Measurements from ENCODE around the gene ZNF778. TPM values are rescaled to one million over a fixed set of nuclear protein-coding genes. Genes with fewer than 3 reads are reported as not detected.
A peak's percentile ranks its signal among the peaks of the same experiment; 100 is the strongest.
"Not testable (repeated sequence)": the region's sequence is repeated elsewhere in the genome, so short reads cannot be mapped to it uniquely, and the experiment has no call there.

ZNF778 gene
- total RNA-seq, 3 donors from 2014 or later: 10.2 to 14.0 (median 10.8) TPM

DNA sequence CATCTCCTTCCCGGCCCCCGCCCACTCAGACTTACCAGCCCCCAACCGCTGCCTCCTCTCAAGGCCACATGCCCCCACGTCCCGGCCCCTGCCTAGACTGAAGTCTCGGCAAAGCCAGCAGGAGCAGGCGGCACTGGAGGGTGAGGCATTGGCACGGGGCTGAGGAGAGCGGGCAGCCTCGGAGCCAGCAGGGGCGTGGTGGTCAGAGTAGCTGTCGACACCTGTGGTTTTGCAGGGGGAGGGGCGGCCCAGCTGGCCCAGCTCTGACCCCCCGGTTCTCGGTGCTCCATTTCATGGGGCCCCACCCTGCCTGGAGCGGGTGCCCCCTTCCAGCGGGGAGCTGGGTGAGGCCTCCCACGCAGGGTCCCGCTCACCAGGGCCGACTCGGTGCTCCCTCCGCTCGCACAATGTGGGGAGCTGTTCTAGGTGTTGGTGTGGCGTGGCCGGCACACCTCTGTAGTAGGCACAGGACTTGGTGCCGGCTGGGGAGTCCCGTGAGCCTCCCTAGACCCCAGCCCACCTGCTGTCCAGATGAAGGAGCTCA is 41.3 kb upstream of the ZNF778 start:
- Mint-ChIP-seq H3K9me3 (no peaks in the 10 kb centered on the region), H3K27me3 (ENCODE audit: low read depth) (peaks cover 2% of the 10 kb centered on the region), H3K4me1 (ENCODE audit: low read depth) (peaks cover 2% of the 10 kb centered on the region), H3K36me3 (ENCODE audit: insufficient read depth) (no peaks in the 10 kb centered on the region), H3K4me3 (no peak overlapping the region)
- no peak for DNase-seq
- ATAC-seq: no peak

DNA sequence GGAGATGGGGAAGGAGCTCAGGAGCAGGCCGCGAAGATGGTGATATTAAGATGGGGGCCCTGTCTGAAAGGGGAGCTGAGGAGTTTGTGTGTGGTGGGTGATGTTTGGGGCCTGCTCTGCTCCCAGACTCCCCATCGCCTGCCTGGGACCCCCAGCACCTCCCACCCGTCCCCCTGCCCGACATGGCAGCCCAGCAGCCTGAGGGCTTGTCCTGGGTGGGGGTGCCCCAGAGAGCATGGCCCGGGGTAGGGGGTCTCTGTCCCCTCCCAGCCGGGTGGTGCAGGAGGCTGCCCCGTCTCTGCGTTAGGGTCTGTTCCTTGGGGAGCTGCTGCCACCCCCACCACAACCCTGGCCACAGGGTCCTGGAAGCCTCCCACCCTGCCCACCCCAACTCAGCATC is 40.8 kb upstream of the ZNF778 start:
- no peak overlapping the region for H3K4me3 Mint-ChIP-seq
- no peaks in the 10 kb centered on the region for H3K9me3 Mint-ChIP-seq
- peaks cover 4% of the 10 kb centered on the region for H3K4me1 Mint-ChIP-seq (ENCODE audit: low read depth)
- peaks cover 4% of the 10 kb centered on the region for H3K27me3 Mint-ChIP-seq (ENCODE audit: low read depth)
- DNase-seq: no peak
- H3K36me3 Mint-ChIP-seq (ENCODE audit: insufficient read depth): no peaks in the 10 kb centered on the region
- no peak for ATAC-seq

DNA sequence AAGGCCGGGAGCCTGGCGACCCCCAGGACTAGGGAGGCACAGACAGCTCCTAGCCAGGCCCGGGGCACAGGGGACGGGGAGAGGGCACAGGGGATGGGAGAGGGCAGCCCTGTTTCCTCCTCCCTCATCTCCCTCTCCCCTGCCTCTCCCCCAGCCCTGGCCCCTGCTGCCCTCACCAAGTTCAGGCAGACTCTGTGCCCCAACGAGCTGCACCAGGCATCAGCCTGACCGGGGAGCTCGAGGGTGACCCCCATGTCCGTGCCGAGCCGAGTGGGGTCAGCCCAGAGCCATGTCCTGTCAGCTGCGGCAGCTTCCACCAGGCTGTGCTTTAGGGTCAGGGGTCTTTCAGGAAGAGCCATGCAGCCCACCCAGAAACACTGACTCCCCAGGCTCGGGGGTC is 40.0 kb upstream of the ZNF778 start:
- Mint-ChIP-seq H3K4me1 (ENCODE audit: low read depth) (peaks cover 5% of the 10 kb centered on the region), H3K4me3 (no peak overlapping the region)
- ATAC-seq: no peak

DNA sequence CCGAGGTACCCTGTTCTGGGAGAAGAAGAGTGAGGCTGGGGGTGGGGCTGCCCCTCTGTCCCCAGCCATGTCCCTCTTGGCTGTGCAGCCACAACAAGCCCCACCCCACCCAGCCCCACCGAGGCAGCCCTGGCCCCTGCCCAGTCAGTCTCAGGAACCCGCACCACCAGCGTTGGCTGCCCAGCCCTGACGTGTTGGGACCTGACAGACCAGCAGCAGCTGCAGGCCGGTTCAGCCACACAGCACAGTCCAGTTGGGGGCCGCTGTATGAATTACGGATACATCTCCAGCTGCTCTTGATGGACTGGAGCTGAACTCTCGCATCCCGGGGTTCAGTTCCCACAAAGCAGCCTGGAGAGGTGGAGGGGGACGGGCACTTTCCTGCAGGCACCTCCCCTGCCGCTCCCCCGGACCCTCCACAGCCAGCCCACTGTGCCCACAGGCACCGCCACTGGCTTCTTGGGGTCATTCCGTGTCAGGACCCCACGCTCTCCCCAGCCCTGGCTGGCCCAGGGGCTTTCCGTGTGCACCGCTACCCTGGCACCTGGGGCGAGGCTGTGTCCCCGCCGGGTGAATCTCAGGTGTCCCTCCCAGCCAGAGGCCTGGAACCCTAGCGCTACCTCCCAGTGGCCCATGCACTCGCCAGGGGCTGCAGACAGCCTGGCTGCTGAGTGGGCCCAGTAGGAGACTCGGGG is 38.9 kb upstream of the ZNF778 start:
- peaks cover 8% of the 10 kb centered on the region for H3K4me1 Mint-ChIP-seq (ENCODE audit: low read depth)
- no peaks in the 10 kb centered on the region for H3K9me3 Mint-ChIP-seq
- no peaks in the 10 kb centered on the region for H3K36me3 Mint-ChIP-seq (ENCODE audit: insufficient read depth)
- H3K4me3 Mint-ChIP-seq: no peak overlapping the region
- DNase-seq (no peak), ATAC-seq (no peak)
- peaks cover 4% of the 10 kb centered on the region for H3K27me3 Mint-ChIP-seq (ENCODE audit: low read depth)

More for the DNA sequence above, 40.0 kb upstream of the ZNF778 start:
- Mint-ChIP-seq H3K9me3 (no peaks in the 10 kb centered on the region), H3K36me3 (ENCODE audit: insufficient read depth) (no peaks in the 10 kb centered on the region), H3K27me3 (ENCODE audit: low read depth) (peaks cover 4% of the 10 kb centered on the region)
- DNase-seq: no peak

GRCh38 chr16:89179148-89179484 is 38.4 kb upstream of the ZNF778 start:
- Mint-ChIP-seq H3K4me1 (ENCODE audit: low read depth) (peaks cover 8% of the 10 kb centered on the region), H3K9me3 (no peaks in the 10 kb centered on the region), H3K36me3 (ENCODE audit: insufficient read depth) (no peaks in the 10 kb centered on the region), H3K4me3 (no peak overlapping the region), H3K27me3 (ENCODE audit: low read depth) (peaks cover 4% of the 10 kb centered on the region)
- DNase-seq (no peak), ATAC-seq (no peak)

GRCh38 chr16:89179656-89180315 is 37.7 kb upstream of the ZNF778 start:
- no peaks in the 10 kb centered on the region for H3K36me3 Mint-ChIP-seq (ENCODE audit: insufficient read depth)
- peaks cover 4% of the 10 kb centered on the region for H3K27me3 Mint-ChIP-seq (ENCODE audit: low read depth)
- DNase-seq (no peak), ATAC-seq (no peak)
- H3K4me1 Mint-ChIP-seq (ENCODE audit: low read depth): peaks cover 8% of the 10 kb centered on the region
- H3K9me3 Mint-ChIP-seq: no peaks in the 10 kb centered on the region
- H3K4me3 Mint-ChIP-seq: no peak overlapping the region

GRCh38 chr16:89183463-89183862 is 34.0 kb upstream of the ZNF778 start:
- no peak for ATAC-seq
- no peak overlapping the region for H3K4me3 Mint-ChIP-seq
- no peak for DNase-seq
- no peaks in the 10 kb centered on the region for H3K9me3 Mint-ChIP-seq
- H3K36me3 Mint-ChIP-seq (ENCODE audit: insufficient read depth): no peaks in the 10 kb centered on the region
- H3K4me1 Mint-ChIP-seq (ENCODE audit: low read depth): peaks cover 8% of the 10 kb centered on the region
- H3K27me3 Mint-ChIP-seq (ENCODE audit: low read depth): peaks cover 4% of the 10 kb centered on the region

GRCh38 chr16:89183975-89184676 is 33.4 kb upstream of the ZNF778 start:
- H3K4me1 Mint-ChIP-seq (ENCODE audit: low read depth): peaks cover 8% of the 10 kb centered on the region
- ATAC-seq (no peak), DNase-seq (no peak)
- H3K27me3 Mint-ChIP-seq (ENCODE audit: low read depth): peaks cover 4% of the 10 kb centered on the region
- no peak overlapping the region for H3K4me3 Mint-ChIP-seq
- no peaks in the 10 kb centered on the region for H3K9me3 Mint-ChIP-seq
- no peaks in the 10 kb centered on the region for H3K36me3 Mint-ChIP-seq (ENCODE audit: insufficient read depth)

GRCh38 chr16:89184677-89184932 is 32.9 kb upstream of the ZNF778 start:
- peaks cover 4% of the 10 kb centered on the region for H3K27me3 Mint-ChIP-seq (ENCODE audit: low read depth)
- H3K4me3 Mint-ChIP-seq: no peak overlapping the region
- H3K4me1 Mint-ChIP-seq (ENCODE audit: low read depth): peaks cover 8% of the 10 kb centered on the region
- no peaks in the 10 kb centered on the region for H3K36me3 Mint-ChIP-seq (ENCODE audit: insufficient read depth)
- no peak for DNase-seq
- no peaks in the 10 kb centered on the region for H3K9me3 Mint-ChIP-seq
- no peak for ATAC-seq

DNA sequence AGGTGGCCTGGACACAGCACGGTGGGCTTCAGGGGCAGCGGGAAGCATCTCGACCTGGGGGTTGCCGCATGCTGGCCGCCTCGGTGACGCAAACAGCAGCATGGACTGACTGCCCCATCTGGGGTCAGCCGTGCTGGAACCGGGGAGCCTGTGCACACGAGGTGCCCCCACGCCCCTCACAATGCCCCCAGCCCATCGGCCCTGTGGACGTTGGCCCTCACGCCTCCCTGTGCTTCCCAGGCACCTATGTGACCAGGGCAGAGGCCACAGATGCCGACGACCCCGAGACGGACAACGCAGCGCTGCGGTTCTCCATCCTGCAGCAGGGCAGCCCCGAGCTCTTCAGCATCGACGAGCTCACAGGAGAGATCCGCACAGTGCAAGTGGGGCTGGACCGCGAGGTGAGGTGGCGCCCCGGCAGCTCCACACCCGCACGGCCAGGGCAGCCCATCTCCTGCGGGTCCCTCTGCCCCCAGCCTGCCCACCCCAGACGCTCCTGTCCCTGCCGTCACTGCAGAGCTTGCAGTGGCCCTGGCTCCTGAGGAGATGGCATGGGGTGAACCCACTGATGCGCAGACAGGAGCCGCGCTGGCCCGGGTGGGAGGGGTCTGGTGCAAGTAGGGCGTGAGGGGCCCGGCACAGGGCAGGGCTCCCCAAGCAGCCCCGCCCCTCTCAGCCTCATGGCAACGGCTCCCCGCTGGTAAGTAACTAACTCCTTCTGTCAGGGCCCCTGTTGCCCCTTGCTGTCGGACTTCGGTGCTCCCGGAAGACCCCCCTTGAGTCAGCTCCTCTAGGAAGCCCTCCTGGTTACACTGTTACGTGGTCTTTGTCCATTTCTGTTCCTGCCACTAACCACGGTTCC is 32.3 kb upstream of the ZNF778 start:
- Mint-ChIP-seq H3K4me1 (ENCODE audit: low read depth) (peaks cover 8% of the 10 kb centered on the region), H3K4me3 (no peak overlapping the region), H3K9me3 (no peaks in the 10 kb centered on the region), H3K27me3 (ENCODE audit: low read depth) (peaks cover 4% of the 10 kb centered on the region), H3K36me3 (ENCODE audit: insufficient read depth) (no peaks in the 10 kb centered on the region)
- ATAC-seq (no peak), DNase-seq (no peak)

DNA sequence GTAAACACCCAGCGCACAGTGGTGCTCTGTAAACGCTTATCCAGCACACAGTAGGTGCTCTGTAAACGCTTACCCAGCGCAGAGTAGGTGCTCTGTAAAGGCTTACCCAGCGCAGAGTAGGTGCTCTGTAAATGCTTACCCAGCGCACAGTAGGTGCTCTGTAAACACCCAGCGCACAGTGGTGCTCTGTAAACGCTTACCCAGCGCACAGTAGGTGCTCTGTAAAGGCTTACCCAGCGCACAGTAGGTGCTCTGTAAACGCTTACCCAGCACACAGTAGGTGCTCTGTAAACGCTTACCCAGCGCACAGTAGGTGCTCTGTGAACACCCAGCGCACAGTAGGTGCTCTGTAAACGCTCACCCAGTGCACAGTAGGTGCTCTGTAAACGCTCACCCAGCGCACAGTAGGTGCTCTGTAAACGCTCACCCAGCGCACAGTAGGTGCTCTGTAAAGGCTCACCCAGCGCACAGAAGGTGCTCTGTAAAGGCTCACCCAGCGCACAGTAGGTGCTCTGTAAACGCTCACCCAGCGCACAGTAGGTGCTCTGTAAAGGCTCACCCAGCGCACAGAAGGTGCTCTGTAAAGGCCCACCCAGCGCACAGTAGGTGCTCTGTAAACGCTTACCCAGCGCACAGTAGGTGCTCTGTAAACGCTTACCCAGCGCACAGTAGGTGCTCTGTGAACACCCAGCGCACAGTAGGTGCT is 31.5 kb upstream of the ZNF778 start:
- not testable (repeated sequence) for H3K27me3 Mint-ChIP-seq (ENCODE audit: low read depth); DNase-seq; H3K36me3 Mint-ChIP-seq (ENCODE audit: insufficient read depth); H3K9me3 Mint-ChIP-seq; H3K4me1 Mint-ChIP-seq (ENCODE audit: low read depth); ATAC-seq; H3K4me3 Mint-ChIP-seq

DNA sequence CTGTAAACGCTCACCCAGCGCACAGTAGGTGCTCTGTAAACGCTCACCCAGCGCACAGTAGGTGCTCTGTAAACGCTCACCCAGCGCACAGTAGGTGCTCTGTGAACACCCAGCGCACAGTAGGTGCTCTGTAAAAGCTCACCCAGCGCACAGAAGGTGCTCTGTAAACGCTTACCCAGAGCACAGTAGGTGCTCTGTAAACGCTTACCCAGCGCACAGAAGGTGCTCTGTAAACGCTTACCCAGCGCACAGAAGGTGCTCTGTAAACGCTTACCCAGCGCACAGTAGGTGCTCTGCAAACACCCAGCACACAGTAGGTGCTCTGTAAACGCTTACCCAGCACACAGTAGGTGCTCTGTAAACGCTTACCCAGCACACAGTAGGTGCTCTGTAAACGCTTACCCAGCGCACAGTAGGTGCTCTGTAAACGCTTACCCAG is 30.9 kb upstream of the ZNF778 start:
- not testable (repeated sequence) for H3K4me1 Mint-ChIP-seq (ENCODE audit: low read depth)

DNA sequence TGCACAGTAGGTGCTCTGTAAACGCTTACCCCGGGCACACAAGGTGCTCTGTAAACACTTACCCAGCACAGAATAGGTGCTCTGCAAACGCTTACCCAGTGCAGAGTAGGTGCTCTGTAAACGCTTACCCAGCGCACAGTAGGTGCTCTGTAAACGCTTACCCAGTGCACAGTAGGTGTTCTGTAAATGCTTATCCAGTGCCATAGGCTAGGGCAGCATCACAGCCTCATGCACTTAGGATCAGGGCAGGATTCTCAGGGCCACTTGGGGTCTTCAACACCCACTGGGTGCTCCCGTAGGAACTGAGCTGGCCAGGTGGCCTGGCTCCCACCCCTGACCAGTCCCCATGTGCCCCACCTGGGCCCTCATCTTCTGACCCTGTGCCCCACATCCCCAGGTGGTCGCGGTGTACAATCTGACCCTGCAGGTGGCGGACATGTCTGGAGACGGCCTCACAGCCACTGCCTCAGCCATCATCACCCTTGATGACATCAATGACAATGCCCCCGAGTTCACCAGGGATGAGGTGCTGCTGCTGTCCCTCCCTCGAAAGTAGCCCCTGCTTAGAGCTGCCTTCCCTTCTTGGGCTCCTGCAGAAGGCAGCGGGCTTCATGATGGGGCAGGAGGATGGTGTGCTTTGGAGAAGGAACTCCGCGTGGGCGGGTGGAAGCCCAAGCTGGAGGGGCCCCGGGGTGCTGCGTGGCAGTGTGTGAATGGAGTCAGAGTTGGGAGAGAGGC is 30.3 kb upstream of the ZNF778 start:
- DNase-seq (no peak), ATAC-seq (peak; percentile 44 to 48)
- H3K27me3 Mint-ChIP-seq (ENCODE audit: low read depth): no peaks in the 10 kb centered on the region
- H3K9me3 Mint-ChIP-seq: no peaks in the 10 kb centered on the region
- H3K4me1 Mint-ChIP-seq (ENCODE audit: low read depth): peaks cover 3% of the 10 kb centered on the region
- no peaks in the 10 kb centered on the region for H3K36me3 Mint-ChIP-seq (ENCODE audit: insufficient read depth)
- no peak overlapping the region for H3K4me3 Mint-ChIP-seq

More for the DNA sequence above, 30.9 kb upstream of the ZNF778 start:
- not testable (repeated sequence) for H3K27me3 Mint-ChIP-seq (ENCODE audit: low read depth); H3K9me3 Mint-ChIP-seq; H3K4me3 Mint-ChIP-seq; H3K36me3 Mint-ChIP-seq (ENCODE audit: insufficient read depth); ATAC-seq; DNase-seq

Data from activated T-cell treated with anti-CD3 and anti-CD28 coated beads, Interleukin-2, amount 50 U/mL, for 4 hours (primary cell).